HG03095 (cell line): ENCODE data around the gene B4GALNT4.
"Not testable (repeated sequence)": the region's sequence is repeated elsewhere in the genome, so short reads cannot be mapped to it uniquely, and the experiment has no call there.

Source experiments
- ATAC-seq: cut with Tn5 transposase; IDR thresholded peaks from one replicate; pipeline ENCODE4 v1.9.1; 2021; ENCODE audit warnings: moderate library complexity; ENCODE audit not compliant: unreplicated experiment

Gene B4GALNT4

GRCh38 chr11:334264-334994, 34.9 kb upstream of the B4GALNT4 start:
- ATAC-seq, result no peak

- no peak for ATAC-seq
Measured at GRCh38 chr11:335779-336658, 33.3 kb upstream of the B4GALNT4 start.

GRCh38 chr11:336659-337198, 32.6 kb upstream of the B4GALNT4 start:
- ATAC-seq, result no peak

DNA sequence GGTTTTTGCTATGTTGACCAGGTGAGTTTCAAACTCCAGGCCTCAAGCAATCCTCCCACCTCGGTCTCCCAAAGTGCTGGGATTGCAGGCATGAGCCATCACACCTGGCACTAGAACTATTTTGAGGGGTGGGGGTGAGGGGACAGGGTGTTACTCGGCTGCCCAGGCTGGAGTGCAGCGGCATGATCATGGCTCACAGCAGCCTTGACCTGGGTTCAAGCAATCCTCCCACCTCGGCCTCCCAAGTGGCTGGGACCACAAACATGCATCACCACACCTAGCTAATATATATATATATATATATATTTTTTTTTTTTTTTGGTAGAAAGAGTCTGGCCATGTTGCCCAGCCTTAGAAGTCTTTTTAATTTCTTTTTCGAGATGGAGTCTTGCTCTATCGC, 31.6 kb upstream of the B4GALNT4 start:
- no peak for ATAC-seq

GRCh38 chr11:339963-340362, 29.3 kb upstream of the B4GALNT4 start:
- no peak for ATAC-seq

GRCh38 chr11:340539-341512, 28.5 kb upstream of the B4GALNT4 start:
- ATAC-seq, result no peak

DNA sequence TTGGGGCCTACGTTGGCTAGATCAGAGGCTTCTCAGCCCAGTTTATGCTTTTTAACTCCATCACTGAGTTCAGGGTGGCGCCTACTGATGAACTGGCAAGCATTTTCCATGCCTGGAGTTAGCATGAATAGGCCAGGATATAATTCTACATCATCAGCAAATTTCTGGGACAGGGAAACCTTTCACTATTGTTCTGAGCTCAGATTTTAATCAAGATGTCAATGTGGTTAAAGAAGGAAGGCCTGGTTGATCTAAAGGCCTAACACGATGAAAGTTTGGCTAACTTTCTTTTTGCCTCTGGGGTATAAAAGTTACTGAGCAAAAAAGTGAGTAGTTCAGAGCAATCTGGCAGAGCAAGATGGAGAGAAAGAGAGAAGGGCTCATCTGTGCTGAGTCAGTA, 27.0 kb upstream of the B4GALNT4 start:
- no peak for ATAC-seq

DNA sequence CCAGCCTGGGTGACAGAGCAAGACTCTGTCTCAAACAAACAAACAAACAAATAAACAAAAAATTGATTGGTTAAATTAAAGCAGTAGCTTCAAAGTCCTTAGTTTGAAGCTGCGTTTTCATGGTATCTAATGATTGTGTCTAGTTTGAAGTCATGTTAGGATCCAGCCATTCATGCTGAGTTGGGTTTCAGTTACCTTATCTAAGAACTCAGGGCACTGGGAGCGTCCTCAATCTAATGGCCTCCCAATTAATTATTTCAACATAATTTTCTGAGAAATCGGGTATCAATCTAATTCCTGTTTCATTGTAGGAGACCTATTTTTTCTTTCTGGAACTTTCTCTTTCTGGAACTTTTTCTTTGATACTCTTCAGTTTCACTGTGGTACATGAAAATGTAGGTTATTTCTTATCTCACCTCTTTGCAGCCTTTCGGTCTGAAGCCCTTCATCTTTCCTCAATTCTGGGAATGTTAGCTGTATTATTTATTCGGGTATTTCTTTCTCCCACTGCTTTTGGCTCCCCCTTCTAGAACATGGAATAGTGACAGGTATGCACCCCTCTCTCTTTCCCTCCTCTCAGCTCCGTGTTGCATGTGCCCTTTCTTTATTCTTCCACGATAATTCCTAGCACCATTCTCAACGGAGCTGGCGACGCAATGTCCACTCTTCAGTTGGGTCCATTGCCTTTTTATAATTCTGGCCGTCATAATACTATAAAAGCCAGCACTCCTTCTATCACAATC, 24.3 kb upstream of the B4GALNT4 start:
- ATAC-seq, result no peak

GRCh38 chr11:346529-346928, 22.8 kb upstream of the B4GALNT4 start:
- no peak for ATAC-seq

DNA sequence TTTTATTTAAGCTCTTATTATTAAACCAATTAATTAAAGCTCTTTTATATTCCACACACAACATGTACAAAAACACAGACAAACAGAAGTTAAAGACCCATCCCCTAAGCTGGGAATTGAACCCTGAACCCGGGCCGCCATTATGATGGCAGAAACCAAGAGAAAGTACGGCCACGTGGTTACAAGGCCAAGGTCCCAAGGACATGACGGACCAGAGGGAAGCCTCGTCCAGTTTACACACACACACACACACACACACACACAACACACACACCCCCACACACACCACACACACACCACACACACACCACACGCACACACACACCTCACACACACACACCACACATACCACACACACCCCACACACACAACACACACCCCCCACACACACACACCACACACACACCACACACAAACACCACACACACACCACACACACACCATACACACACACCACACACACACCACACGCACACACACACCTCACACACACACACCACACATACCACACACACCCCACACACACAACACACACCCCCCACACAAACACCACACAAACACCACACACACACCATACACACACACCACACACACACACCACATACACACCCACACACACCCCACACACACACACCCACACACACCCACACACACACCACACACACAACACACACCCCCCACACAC, 19.9 kb upstream of the B4GALNT4 start:
- not testable (repeated sequence) for ATAC-seq

GRCh38 chr11:350033-350722, 19.1 kb upstream of the B4GALNT4 start:
- ATAC-seq, result not testable (repeated sequence)

DNA sequence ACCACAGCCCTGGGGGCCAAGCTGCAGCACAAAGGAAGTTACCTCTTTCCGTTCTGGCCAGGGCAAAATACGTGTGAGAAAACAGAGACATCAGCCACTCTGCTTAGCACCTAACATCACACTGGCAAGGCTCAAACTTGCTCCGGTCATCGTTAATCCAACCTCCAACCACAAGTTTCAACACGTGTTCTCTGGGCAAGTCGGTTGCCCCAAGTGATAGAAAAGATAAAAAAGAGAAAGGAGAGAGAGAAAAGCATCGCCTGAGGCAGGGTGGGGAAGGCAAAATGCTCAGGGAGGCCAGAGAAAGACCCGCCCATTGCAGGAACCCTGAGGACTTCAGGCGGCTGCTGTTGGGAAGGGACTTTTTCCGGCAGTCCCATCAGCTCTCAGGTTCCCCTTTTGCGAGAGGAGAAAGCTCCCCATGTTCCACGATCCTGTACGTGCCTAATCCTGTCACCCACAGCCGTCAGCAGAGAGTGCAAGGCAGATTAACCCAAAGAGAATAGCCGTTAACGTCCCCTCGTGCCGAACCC, 18.5 kb upstream of the B4GALNT4 start:
- ATAC-seq, result no peak

DNA sequence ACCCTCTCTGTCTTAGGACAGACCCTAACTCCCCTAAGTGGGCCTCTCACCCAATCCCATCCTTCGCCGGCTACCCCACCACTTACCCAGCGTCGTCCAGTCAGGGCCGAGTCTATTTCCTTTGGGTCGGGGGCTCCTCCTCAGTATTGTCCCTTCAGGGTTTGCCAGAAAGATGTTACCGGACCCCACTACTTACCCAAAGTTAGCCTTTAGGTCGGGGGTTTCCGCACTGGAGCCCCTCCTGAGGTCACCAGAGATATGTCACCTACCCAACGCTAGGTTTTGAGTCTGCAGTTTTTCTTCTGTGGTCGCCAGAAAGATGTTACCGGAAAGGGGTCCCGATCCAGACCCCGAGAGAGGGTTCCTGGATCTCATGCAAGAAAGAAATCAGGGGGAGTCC, 17.9 kb upstream of the B4GALNT4 start:
- no peak for ATAC-seq

DNA sequence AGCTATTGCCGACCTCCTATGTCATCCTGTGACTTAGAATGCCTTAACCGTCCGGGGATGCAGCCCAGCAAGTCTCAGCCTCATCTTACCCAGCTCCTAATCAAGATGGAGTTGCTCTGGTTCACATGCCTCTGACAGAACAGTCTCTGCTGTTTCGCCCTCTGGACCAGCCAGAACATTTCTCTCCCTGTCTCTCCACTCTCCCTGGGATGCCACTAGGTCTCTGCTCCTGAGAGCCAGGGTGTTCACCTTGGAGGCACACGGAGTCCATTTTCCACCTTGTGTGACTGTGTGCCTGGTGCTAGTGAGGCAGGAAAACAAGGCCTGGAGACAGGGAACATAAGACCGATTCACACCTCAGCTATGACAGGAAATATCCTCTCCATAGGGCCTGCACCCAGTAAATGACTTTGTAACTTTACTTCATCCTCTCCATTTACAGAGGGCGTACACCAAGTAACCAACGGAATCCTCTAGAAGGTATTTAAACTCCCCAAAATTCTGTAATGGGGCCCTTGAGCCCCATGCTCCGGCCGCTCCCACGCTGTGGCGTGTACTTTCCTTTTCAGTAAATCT, 16.8 kb upstream of the B4GALNT4 start:
- no peak for ATAC-seq

- ATAC-seq, result no peak
Measured at GRCh38 chr11:353179-353873, 16.0 kb upstream of the B4GALNT4 start.

- ATAC-seq, result no peak
Measured at GRCh38 chr11:355581-356458, 13.5 kb upstream of the B4GALNT4 start.

DNA sequence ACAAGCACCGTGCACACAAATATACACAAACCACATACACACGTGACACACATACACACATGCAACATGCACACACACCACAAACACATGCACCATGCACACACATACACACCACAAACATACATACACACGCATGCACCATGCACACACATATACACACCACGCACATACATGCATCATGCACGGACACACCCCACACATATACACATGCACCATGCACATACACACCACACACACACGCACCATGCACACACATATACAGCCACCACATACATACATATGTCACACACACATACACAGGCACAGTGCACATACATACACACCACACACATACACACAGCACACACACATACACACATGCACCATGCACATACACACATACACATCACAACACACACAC, 12.7 kb upstream of the B4GALNT4 start:
- no peak for ATAC-seq
